Measurements from ENCODE around the gene HLCS. TPM values are rescaled to one million over a fixed set of nuclear protein-coding genes. Genes with fewer than 3 reads are reported as not detected.

Gene HLCS
- polyA plus RNA-seq, 1 experiment = 16.9 TPM

- DNase-seq (ENCODE audit: low read depth) = no peak
- H3K4me3 ChIP-seq (ENCODE audit: low read depth, low read length) = no peak overlapping the region
- CTCF ChIA-PET = interaction anchor here (1.8 kb wide), 1 partner anchor 79 kb away, joined by 3 read pairs; no protein-coding TSS in a partner anchor
- H3K36me3 ChIP-seq (ENCODE audit: control insufficient read depth, insufficient read depth, low read length) = no peaks in the 10 kb centered on the region
- POLR2A ChIA-PET = no interaction called here
- TF ChIP-seq CTCF (IDR thresholded peaks at IDR 0.05; ENCODE audit: insufficient read depth, low read depth, low read length) = no peak
- peaks cover 67% of the 10 kb centered on the region for H3K27me3 ChIP-seq (ENCODE audit: control insufficient read depth, insufficient read depth, low read length)
Observed at GRCh38 chr21:36709030-36709867, 257.2 kb downstream of the HLCS start.

- Histone ChIP-seq H3K4me3 (ENCODE audit: low read depth, low read length) (no peak overlapping the region), H3K27me3 (ENCODE audit: control insufficient read depth, insufficient read depth, low read length) (peaks cover 75% of the 10 kb centered on the region), H3K36me3 (ENCODE audit: control insufficient read depth, insufficient read depth, low read length) (no peaks in the 10 kb centered on the region)
- POLR2A ChIA-PET = no interaction called here
- DNase-seq (ENCODE audit: low read depth) = no peak
- CTCF ChIA-PET = no interaction called here
- TF ChIP-seq CTCF (IDR thresholded peaks at IDR 0.05; ENCODE audit: insufficient read depth, low read depth, low read length) = no peak
Observed at GRCh38 chr21:36708286-36709029, 258.0 kb downstream of the HLCS start.

GRCh38 chr21:36707763-36708285 lies 258.6 kb downstream of the HLCS start:
- CTCF ChIA-PET = no interaction called here
- Histone ChIP-seq H3K36me3 (ENCODE audit: control insufficient read depth, insufficient read depth, low read length) (no peaks in the 10 kb centered on the region), H3K27me3 (ENCODE audit: control insufficient read depth, insufficient read depth, low read length) (peaks cover 80% of the 10 kb centered on the region), H3K4me3 (ENCODE audit: low read depth, low read length) (no peak overlapping the region)
- no peak for TF ChIP-seq CTCF (IDR thresholded peaks at IDR 0.05; ENCODE audit: insufficient read depth, low read depth, low read length)
- DNase-seq (ENCODE audit: low read depth) = no peak
- POLR2A ChIA-PET = no interaction called here

- no peaks in the 10 kb centered on the region for H3K36me3 ChIP-seq (ENCODE audit: control insufficient read depth, insufficient read depth, low read length)
- TF ChIP-seq CTCF (IDR thresholded peaks at IDR 0.05; ENCODE audit: insufficient read depth, low read depth, low read length) = no peak
- POLR2A ChIA-PET = no interaction called here
- CTCF ChIA-PET = interaction anchor here (0.8 kb wide), 1 partner anchor 76 kb away, joined by 3 read pairs; no protein-coding TSS in a partner anchor
- DNase-seq (ENCODE audit: low read depth) = no peak
- peaks cover 81% of the 10 kb centered on the region for H3K27me3 ChIP-seq (ENCODE audit: control insufficient read depth, insufficient read depth, low read length)
- no peak overlapping the region for H3K4me3 ChIP-seq (ENCODE audit: low read depth, low read length)
Observed at GRCh38 chr21:36706951-36707762, 259.3 kb downstream of the HLCS start.

Data from BJ (cell line).